GM18502 (cell line): Measurements from ENCODE around the gene SLC1A2.

ENCODE experiments used
- ATAC-seq: cut with Tn5 transposase; IDR thresholded peaks from one replicate; pipeline ENCODE4 v1.9.1; 2021; ENCODE audit warnings: mild to moderate bottlenecking; ENCODE audit not compliant: unreplicated experiment, poor library complexity

SLC1A2 gene

GRCh38 chr11:35355102-35355749 lies 64.1 kb downstream of the SLC1A2 start:
- no peak for ATAC-seq

- ATAC-seq: no peak
These were observed 64.7 kb downstream of the SLC1A2 start for GRCh38 chr11:35354644-35355043.

- no peak for ATAC-seq
These were observed 67.1 kb downstream of the SLC1A2 start for GRCh38 chr11:35352077-35352888.

GRCh38 chr11:35349897-35350296 lies 69.5 kb downstream of the SLC1A2 start:
- no peak for ATAC-seq

- ATAC-seq: no peak
These were observed 70.3 kb downstream of the SLC1A2 start for GRCh38 chr11:35348898-35349687.

GRCh38 chr11:35347921-35348331 lies 71.4 kb downstream of the SLC1A2 start:
- ATAC-seq: no peak

- no peak for ATAC-seq
These were observed 72.0 kb downstream of the SLC1A2 start for GRCh38 chr11:35347173-35347878.

- ATAC-seq: no peak
These were observed 72.7 kb downstream of the SLC1A2 start for GRCh38 chr11:35346472-35347156.

GRCh38 chr11:35344681-35345574 lies 74.4 kb downstream of the SLC1A2 start:
- ATAC-seq: no peak

GRCh38 chr11:35343033-35343598 lies 76.2 kb downstream of the SLC1A2 start:
- peak; percentile 69 for ATAC-seq

- ATAC-seq: no peak
These were observed 78.6 kb downstream of the SLC1A2 start for GRCh38 chr11:35340715-35341114.

- no peak for ATAC-seq
These were observed 79.3 kb downstream of the SLC1A2 start for GRCh38 chr11:35340071-35340470.

- ATAC-seq: no peak
These were observed 80.4 kb downstream of the SLC1A2 start for GRCh38 chr11:35338921-35339320.

- no peak for ATAC-seq
These were observed 81.4 kb downstream of the SLC1A2 start for GRCh38 chr11:35337914-35338305.

GRCh38 chr11:35337136-35337913 lies 82.0 kb downstream of the SLC1A2 start:
- no peak for ATAC-seq

GRCh38 chr11:35336726-35337125 lies 82.6 kb downstream of the SLC1A2 start:
- no peak for ATAC-seq

GRCh38 chr11:35335226-35335625 lies 84.1 kb downstream of the SLC1A2 start:
- no peak for ATAC-seq
